NCI-H226 (cell line): ENCODE data around the gene CSRP3.
A peak's percentile ranks its signal among the peaks of the same experiment; 100 is the strongest.

ENCODE experiments used
- DNase-seq: peaks from one replicate; pipeline ENCODE4 v3.0.0-alpha.2; 2015

Gene CSRP3

DNA sequence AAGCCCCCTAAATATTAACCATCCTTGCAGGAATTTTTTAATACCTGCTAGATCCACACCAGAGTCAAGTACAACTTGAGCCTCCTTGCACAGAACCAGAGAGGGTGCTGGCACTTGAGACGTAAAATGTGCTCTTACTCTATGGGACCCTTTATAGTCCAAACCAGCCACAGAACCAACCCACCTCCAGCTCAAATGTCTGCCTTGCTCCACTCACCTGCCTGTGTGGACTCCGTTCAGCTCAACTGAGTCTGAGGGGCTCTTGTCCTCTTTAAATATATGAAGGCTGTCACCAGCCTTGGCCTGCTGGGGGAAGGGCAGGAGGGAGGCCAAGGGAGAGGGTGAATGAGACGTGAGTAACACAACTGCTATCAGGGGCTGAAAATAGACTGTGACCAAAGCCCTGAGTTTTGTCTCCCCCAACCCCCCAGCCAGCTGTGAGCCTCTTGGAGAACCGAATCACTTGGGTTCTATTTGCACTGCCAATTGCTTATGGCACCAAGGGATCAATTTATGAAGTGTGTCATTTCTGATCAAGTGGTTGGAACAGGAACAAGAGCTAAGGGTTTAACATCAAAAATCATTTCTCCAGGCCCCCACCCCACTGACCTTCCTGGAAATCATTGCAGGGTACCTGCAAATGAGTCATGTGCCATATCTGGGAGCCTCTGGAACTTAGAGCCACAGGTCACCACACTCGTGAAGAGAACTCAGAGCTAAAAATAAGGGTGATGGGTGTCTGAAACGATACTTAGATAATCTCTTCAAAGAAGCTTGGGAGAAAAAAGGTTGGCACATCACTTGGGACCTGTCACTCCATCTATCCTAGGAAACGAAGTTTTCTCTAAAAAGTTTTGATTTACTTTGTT is at the start of gene CSRP3:
CSRP3 (minus strand) TSS at position 247 of the 869 bp plus-strand sequence. CDS start 9,535 bp downstream, outside the sequence.
- DNase-seq, result no peak

DNA sequence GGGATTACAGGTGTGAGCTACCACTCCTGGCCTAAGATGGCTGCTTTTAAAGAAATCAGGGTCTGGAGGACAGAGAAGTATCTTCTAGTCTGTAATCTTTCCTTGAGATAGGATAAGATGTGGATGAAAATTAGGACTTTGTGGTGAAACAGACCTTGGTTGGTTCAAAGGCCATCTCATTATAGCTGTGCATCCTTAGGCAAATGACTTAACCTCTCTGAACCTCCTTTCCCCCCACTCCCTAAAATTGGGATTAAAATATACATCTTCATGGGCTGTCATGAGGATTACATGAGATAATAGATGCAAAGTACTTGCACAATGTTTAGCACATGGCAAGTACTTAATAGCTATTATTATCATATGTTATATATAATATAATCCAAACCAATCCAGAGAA is 49.8 kb upstream of the CSRP3 start:
- DNase-seq, result no peak

DNA sequence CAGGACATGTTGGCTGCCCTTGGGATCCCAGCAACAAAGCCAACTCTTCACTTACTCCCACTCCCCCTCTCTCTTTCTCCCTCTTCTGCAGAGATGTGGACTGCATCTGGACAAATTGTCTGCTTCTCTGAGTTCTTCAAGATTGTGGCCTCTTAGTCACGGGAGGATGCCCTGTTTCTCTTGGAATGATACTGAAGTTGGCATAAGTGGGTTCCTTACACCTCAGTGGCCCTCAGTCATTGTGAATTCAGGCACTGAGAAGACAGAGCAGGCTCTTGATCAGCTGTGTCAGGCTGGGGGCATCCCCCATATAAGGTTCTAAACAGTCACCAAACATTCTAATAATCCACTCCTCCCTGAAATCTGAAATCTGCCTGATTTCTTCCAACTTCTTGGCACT is 45.0 kb upstream of the CSRP3 start:
- DNase-seq, result no peak

DNA sequence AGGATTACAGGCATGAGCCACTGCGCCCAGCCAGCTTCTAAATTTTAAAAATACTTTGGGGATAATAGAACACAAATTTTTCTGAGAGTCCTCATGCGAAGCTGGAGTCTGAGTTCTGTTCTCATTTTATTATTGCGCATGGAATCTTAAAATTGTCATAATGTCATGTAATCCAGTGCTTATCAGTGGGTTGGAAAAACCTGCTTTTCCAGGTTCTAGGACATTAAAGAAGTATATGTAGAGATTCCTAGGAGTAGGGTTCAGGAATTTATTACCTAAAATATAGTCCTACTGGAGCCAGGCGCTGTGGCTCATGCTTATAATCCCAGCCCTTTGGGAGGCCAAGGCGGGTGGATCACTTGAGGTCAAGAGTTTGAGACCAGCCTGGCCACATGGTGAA is 43.6 kb upstream of the CSRP3 start:
- DNase-seq, result no peak

DNA sequence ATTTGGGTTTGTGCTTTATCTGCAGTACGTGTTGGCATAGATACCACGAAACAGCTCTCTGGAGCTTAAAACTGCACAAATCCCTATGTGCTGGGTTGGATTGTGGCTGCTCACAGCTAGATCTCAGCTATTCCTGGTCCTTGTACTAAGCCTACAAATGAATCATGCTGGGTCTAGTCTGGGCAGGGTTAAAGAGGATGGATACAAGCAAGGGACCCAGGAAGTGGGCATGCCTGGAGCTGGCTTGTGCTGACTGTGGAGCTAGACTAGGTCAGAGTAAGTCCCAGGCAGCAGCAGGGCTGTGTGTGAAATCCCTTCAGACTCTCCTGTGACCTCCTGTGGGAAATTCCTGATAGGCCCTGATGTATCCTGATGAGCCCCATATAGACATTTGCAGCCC is 42.8 kb upstream of the CSRP3 start:
- peak; percentile 46 for DNase-seq

DNA sequence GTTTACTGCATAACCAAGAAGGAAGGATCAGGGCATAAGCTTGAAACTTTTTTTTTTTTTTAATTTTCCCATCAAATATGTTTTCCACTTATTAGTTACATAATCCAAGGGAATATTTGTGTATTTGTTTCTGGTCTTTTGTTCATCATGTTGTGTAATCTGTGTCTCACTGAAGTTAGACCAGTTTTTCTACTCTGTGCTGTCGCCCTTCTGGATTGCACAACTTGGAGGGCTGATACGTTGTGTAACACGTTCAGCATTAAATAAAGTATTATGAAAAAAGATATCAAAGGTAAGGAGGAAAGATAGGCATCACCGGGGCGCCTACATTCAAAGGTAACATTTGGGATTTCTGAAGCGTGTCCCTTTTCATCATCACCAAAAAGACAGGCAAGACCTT is 42.3 kb upstream of the CSRP3 start:
- peak; percentile 42 for DNase-seq

DNA sequence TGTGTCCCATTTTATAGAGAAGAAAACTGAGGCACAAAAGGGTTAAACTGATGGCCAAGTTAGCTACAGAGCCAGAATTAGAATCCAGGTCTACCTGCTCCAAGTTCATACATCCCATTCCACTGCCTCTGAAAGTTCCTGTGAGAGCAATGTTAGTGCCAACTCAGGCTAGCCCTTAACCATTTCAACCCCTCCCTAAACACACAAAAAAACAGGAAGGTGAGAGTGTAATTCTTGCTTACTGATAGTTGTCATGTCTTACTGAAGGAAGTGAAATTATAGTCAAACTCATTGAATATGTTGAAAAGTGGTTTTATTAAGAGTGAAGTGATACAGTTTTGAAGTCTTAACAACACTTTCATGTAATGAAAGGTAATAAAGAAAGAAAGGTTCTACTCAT is 41.8 kb upstream of the CSRP3 start:
- DNase-seq, result no peak

DNA sequence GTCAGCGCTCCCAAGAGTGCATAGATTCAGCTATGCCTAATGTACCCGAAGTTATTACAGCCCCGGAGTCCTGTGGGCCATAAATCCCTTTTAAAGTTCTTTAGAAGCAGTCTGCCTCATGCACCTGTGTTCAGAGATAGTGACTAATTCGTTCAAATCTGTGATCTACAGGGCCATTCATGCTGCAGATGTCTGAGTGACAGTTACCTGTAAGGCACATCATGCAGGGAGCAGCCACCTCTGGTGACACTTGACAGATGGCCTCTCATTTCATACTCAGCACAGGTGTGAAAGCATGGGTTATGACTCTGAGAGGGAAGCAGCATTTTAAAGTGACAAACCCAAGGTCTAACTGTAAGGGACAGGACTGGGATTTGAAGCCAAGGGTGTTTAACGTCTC is 41.4 kb upstream of the CSRP3 start:
- DNase-seq, result no peak

DNA sequence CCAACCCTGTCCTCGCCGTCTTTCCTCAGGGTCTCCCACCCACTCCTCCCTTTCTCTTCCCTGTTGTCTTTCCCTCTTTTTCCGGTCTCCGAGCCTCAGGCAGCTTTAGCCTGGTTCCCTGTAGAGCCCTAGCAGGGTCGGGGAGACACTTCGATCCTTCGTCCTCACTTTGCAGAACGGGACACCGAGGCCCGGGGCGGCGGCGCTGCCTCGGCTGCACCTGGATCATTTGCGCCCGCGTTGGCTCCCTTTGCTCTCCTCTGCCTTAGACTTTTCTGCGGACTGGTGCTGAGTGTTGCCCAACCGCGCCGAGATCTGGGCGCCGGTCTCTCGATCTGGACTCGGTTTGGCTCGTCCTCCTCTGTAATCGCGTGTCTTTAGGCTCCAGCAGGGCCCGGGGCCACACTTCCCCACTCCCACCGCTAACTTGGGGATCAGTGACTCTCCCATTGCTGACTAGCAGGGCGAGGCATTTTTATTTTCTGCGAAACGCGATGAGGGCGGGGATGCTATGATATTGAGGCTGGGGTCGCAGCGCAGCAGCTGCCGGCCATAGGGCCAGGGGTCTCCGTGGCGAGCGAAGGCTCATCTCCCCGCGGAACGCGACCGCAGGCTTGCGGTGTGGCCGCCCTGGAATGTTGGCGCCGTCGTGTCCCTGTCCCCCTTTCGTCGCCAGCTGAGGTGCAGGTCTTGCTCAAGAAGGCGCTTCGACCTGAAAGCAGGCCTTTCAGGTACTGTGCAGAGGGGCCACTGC is 40.6 kb upstream of the CSRP3 start:
- DNase-seq, result no peak

DNA sequence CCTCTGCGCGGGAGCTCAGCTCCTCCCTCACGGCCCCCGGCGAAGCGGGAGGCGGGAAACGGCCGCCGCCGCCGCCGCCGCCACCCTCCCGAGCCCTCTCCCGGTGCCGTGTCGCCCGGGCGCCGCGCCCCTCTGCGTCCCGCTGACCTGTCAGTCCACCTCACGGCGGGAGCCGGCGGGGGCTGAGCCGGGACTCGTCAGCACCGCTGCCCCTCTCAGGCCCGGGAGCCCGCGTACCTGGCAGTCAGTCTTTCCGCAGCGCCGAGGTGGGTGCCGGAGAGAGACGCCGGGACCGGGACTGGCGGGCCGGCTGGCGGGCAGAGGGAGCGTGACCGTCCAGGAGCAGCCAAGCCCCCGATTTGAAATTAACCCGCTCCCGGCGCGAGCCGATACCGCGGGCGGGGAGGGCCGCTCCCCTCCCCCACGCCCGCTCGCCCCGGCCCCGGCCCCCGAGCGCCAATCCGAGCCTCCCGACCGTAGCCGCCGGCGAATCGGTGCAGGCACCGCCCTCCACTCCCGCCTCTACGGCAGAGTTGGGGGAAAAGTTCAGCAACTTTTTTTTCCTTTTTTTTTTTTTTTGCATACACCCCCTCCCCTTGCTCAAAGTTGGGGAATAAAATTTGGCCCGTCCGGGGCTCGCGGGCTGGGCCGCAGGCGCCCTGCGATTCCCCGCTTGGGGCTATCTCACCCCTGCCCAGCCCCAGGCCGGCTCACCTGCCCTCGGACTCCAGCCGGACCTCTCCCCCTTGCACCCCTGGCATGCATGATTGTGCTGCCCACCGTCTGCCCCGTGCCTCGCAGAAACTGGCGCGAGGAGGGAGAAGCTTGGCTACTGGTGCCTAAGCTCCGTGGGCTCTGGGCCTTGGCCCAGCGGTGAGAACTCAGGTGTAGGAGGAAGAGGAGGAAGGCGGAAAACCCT is 39.7 kb upstream of the CSRP3 start:
- DNase-seq, result no peak

- DNase-seq, result peak; percentile 92
These were observed 38.9 kb upstream of the CSRP3 start, which contains the start of gene E2F8 for GRCh38 chr11:19240420-19241259. E2F8 (minus strand) TSS chr11:19240945; CDS start chr11:19240121, 824 bp downstream.

DNA sequence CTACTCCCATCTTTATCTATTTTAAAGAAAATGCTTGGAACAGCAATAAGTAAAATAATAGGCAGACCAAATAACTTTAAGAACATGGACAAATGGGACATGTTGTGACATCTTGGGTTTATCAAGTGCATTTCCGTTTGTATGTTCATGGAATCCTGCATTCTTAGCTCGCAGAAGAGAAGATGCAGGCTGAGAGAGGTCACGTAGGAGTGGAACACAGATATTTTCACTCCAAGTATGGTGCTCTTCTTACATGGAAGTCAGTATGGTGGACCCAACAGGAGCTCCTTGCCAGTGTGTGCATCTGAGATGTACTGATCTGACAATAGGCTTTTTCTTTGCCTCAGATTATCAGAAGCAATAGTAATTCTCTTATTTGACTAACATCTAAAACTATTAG is 37.3 kb upstream of the CSRP3 start:
- no peak for DNase-seq

DNA sequence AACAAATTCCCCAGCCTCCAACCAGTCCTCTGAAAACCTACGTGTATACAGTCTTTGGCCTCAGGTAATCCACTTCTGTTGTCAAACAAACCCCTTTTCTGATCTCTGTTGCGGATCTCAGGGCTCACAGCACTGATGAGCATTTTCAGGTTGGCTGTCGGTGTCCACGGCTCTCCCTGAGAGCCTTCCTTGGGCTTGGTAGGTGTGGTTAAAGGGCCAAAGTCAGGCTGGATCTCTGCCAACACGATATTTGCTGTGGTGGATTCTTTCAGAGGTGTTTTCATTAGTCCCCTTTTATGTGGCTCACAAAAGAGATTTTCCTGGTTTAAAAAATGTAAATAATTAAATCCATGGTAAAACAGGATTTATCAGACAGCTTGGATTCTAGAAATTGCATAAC is 36.0 kb upstream of the CSRP3 start:
- no peak for DNase-seq

GRCh38 chr11:19237381-19237780 is 35.6 kb upstream of the CSRP3 start:
- DNase-seq, result no peak

DNA sequence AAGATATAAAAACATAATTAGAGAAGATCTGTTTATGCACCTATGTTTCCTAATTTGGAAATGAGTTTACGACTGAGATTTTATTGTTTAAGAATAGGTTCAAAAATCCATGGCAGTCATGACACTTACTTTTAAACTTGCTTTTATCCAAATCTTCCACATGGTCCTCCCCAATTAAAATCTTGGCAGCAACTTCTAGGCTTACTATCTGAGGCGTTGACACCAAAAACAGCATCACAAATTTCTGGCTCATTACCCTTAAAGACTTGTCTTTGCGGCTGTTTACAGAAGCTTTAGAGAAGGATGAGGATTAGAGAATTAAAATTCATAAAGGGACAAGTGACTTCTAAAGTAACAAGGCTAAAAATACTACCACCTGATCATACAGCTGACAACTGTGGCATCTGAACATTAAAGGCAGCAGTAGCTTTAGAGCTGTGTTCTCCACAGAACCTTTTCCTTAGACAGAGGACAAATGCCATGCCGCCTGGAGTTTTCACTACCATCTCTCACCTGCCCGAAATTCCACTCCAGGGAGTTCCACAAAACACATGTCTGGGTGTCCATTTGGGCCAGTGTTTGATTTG is 32.5 kb upstream of the CSRP3 start:
- no peak for DNase-seq

DNA sequence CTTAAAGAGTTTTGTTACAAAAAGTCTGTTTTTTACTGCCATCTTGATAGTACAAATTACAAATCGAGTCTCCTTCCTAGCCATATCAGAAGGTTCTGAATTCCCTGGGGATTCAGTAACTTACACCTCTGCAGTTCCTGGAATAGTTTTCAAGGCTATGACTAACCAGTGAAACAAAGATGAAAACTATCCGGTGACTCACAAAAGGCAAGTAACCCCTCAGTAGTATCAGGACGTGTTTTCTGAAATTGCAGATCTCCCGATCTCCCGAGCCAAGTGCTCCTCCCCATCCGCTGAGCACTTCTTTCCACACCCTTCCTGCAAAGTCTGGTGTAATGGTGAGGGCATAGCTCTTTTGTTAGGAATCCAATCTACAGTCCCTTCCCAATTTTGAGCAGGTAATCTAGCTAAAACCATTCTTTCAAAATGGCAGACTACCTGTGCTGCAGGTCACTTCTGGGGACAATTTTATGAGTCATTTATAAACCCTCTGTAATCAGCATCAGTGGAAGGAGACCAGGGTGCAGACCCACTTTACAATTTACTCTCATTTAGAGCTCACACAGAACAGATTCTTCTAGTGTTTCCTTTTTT is 31.2 kb upstream of the CSRP3 start:
- peak; percentile 94 for DNase-seq

- no peak for DNase-seq
These were observed 27.9 kb upstream of the CSRP3 start for GRCh38 chr11:19229671-19230070.

- DNase-seq, result no peak
These were observed 27.2 kb upstream of the CSRP3 start for GRCh38 chr11:19228968-19229367.

DNA sequence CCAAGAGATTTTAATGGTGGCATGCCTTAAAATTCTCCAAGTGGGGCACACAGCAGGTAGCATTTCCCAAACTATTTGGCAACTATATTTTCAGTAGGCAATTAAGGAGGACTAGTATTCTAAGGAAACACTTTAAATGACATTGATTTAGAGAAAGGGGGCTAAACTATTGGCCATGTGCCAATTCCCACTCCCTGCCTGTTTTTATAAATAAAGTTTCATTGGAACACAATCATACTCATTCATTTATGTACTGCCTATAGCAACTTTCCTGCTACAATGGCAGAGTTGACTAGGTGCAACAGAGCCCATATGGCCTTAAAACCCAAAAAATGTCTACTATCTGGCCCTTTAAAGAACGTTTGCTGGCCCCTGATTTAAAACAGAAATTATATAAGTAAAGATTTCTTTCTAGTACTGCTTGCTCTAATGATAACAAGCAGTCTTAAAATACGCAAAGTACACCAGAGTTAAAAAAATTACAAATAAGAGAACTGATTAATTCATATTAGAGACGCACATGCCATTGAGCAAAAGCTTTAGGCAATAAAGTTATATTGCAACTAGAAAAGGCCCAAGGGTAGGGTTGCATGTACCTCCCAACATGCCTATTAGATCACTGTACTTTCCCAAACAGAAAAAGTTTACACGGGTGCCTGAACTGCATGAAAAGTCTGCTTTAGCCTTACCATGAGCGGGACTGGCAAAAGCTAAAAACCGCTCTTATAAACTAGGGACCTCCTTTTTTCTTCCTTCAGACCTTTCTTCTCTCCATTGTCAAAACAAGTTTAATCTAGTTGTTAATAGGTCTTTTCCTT is 24.8 kb upstream of the CSRP3 start:
- DNase-seq, result no peak

- DNase-seq, result no peak
These were observed 23.8 kb upstream of the CSRP3 start for GRCh38 chr11:19225581-19225980.
